SU-DHL-6 (cell line): ENCODE data around the gene CPT1B.
"Not testable (repeated sequence)": the region's sequence is repeated elsewhere in the genome, so short reads cannot be mapped to it uniquely, and the experiment has no call there.

Experiments used
- H2AFZ ChIP-seq: fragments of 200-600 bp; sonication (generic); 2 replicates; pipeline ENCODE4 v1.6.1; 2014; ENCODE audit warnings: low read depth, mild to moderate bottlenecking, moderate library complexity, mixed read lengths, antibody characterized with exemption, low read length; ENCODE audit not compliant: severe bottlenecking
- H3F3A ChIP-seq: fragments of 200-600 bp; shearing (Covaris generic); 2 replicates; pipeline ENCODE4 v1.6.0; 2016; ENCODE audit warnings: antibody characterized with exemption, mild to moderate bottlenecking; ENCODE audit not compliant: insufficient read depth
- H3K27ac ChIP-seq: fragments of 200-600 bp; sonication (generic); 2 replicates; pipeline ENCODE4 v1.5.1; 2016; ENCODE audit warnings: low read depth, mild to moderate bottlenecking, low read length, moderate library complexity, mixed read lengths
- H3K27me3 ChIP-seq: fragments of 200-600 bp; sonication (generic), shearing (Covaris generic); 2 replicates; pipeline ENCODE4 v1.6.0; 2014; ENCODE audit warnings: mild to moderate bottlenecking, low read length
- H3K36me3 ChIP-seq: fragments of 200-600 bp; sonication (generic); 2 replicates; pipeline ENCODE4 v1.6.1; 2014; ENCODE audit warnings: mild to moderate bottlenecking, low read length, mixed read lengths
- H3K4me2 ChIP-seq: fragments of 300-600, 200-600 bp; shearing (Covaris generic), sonication (generic); 2 replicates; pipeline ENCODE4 v1.6.0; 2014; ENCODE audit warnings: low read length, low read depth, mild to moderate bottlenecking; ENCODE audit not compliant: poor library complexity, severe bottlenecking
- H3K4me3 ChIP-seq: fragments of 200-600 bp; sonication (generic); 2 replicates; pipeline ENCODE4 v1.5.1; 2014; ENCODE audit warnings: antibody characterized with exemption, low read length, mild to moderate bottlenecking, mixed read lengths; ENCODE audit not compliant: insufficient read depth, poor library complexity, severe bottlenecking
- H3K79me2 ChIP-seq: fragments of 200-600 bp; sonication (generic); 2 replicates; pipeline ENCODE4 v1.6.1; 2014; ENCODE audit warnings: mild to moderate bottlenecking, low read length, moderate library complexity; ENCODE audit not compliant: insufficient read depth
- H3K9ac ChIP-seq: fragments of 200-600 bp; sonication (generic); 2 replicates; pipeline ENCODE4 v1.7.0; 2014; ENCODE audit warnings: mild to moderate bottlenecking, low read length
- H3K9me2 ChIP-seq: fragments of 200-600 bp; sonication (generic); replicated peaks from 2 replicates; pipeline ENCODE4 v1.6.1; 2014; ENCODE audit warnings: low read length; ENCODE audit not compliant: insufficient read depth
- H3K9me3 ChIP-seq: fragments of 200-600 bp; sonication (generic); 2 replicates; pipeline ENCODE4 v1.6.1; 2014; ENCODE audit warnings: low read length, mixed read lengths; ENCODE audit not compliant: insufficient read depth
- H4K20me1 ChIP-seq: fragments of 200-600 bp; sonication (generic); 2 replicates; pipeline ENCODE4 v1.6.1; 2014; ENCODE audit warnings: low read depth, mild to moderate bottlenecking, antibody characterized with exemption, low read length, moderate library complexity, mixed read lengths
- EZH2phosphoT487 ChIP-seq: fragments of 200-600 bp; sonication (generic), shearing (Covaris generic); conservative IDR thresholded peaks from 2 replicates; pipeline ENCODE4 v1.6.1; 2018; ENCODE audit warnings: mild to moderate bottlenecking, antibody characterized with exemption, low read length, moderate library complexity, mixed read lengths
- TF ChIP-seq, protein P1 (sequence below): fragments of 200-600 bp; sonication (generic); IDR thresholded peaks from one replicate; pipeline ENCODE4 v1.5.1; 2017; ENCODE audit warnings: antibody characterized with exemption, mild to moderate bottlenecking, low read length, moderate library complexity; ENCODE audit not compliant: insufficient read depth, poor library complexity, severe bottlenecking

The CPT1B gene

DNA sequence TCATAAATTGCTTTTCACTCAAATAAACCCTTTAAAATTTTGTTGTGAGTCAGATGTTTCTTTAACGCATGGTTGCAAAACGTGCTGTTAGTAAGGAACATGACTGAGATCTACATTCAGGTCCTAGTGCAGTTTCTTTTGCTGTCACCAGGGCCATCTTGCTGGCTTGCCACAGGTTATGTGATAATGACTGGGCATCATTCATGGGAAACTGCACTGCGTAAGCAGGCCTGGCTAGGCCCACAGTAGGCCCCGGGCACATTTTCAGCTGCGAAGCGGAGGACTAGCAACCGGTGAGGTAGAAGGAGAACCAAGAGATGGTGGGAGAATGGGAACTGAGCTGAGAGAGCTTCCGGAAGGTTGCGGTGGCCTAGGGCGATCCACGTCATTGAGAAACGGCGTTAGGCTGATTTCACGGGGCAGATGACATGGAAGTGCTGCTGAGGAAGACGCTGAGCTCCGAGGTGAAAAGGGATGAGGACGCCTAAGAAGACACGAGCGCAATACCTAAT lies 35.8 kb downstream of the CPT1B start:
- H3F3A ChIP-seq: peaks cover 25% of the 10 kb centered on the region
- H3K27ac ChIP-seq: no peak overlapping the region
- no peak overlapping the region for H3K4me3 ChIP-seq
- TF ChIP-seq, protein P1, sequence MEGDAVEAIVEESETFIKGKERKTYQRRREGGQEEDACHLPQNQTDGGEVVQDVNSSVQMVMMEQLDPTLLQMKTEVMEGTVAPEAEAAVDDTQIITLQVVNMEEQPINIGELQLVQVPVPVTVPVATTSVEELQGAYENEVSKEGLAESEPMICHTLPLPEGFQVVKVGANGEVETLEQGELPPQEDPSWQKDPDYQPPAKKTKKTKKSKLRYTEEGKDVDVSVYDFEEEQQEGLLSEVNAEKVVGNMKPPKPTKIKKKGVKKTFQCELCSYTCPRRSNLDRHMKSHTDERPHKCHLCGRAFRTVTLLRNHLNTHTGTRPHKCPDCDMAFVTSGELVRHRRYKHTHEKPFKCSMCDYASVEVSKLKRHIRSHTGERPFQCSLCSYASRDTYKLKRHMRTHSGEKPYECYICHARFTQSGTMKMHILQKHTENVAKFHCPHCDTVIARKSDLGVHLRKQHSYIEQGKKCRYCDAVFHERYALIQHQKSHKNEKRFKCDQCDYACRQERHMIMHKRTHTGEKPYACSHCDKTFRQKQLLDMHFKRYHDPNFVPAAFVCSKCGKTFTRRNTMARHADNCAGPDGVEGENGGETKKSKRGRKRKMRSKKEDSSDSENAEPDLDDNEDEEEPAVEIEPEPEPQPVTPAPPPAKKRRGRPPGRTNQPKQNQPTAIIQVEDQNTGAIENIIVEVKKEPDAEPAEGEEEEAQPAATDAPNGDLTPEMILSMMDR: no peak
- TF ChIP-seq EZH2phosphoT487: no peak
- H3K79me2 ChIP-seq: no peaks in the 10 kb centered on the region
- H3K9me3 ChIP-seq: no peaks in the 10 kb centered on the region
- H3K9me2 ChIP-seq: no peaks in the 10 kb centered on the region
- H3K36me3 ChIP-seq: no peaks in the 10 kb centered on the region
- H3K27me3 ChIP-seq: no peaks in the 10 kb centered on the region
- H4K20me1 ChIP-seq: no peaks in the 10 kb centered on the region
- no peak overlapping the region for H3K9ac ChIP-seq
- H3K4me2 ChIP-seq: no peak overlapping the region
- no peak overlapping the region for H2AFZ ChIP-seq

DNA sequence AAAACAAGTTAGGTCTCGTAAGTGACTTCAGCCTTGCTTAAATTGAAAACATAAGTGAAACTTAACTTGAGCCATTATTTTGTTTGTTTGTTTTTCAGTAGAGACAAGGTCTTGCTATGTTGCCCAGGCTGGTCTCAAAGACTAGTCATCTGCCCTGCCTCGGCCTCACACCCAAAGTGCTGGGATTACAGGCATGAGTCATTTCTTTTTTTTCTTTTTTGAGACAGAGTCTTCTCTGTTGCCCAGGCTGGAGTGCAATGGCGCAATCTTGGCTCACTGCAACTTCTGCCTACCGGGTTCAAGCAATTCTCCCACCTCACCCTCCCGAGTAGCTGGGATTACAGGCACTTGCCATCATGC lies 36.6 kb downstream of the CPT1B start:
- not testable (repeated sequence) for H3K27me3 ChIP-seq, H3K36me3 ChIP-seq, H3K4me2 ChIP-seq, H3K9me3 ChIP-seq, H3K9ac ChIP-seq, H2AFZ ChIP-seq, H4K20me1 ChIP-seq, H3K9me2 ChIP-seq, H3K27ac ChIP-seq, H3K4me3 ChIP-seq, H3K79me2 ChIP-seq
- H3F3A ChIP-seq: peaks cover 25% of the 10 kb centered on the region

DNA sequence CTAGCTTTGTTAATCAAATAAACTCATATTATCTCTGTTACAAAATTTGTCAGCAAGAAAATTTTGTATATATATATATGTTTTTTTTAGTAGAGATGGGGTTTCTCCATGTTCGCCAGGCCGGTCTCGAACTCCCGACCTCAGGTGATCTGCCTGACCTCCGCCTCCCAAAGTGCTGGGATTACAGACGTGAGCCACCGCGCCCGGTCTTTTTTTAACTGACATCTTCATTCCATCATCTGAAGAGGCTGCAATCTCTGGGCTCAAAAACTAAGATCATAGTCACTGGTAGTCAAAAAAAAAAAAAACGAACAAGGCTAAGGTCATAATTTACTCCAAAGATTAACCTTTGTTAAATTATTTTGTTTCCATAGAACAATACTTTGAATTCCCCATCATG lies 37.8 kb downstream of the CPT1B start:
- Histone ChIP-seq H3K79me2 (no peaks in the 10 kb centered on the region), H3K4me2 (peak overlapping the region; percentile 62), H3K9me2 (no peaks in the 10 kb centered on the region), H3K27me3 (no peaks in the 10 kb centered on the region), H3K36me3 (no peaks in the 10 kb centered on the region), H3K4me3 (no peak overlapping the region), H3K9ac (peak overlapping the region; percentile 59; the same call in 1 of the 2 replicates), H4K20me1 (no peaks in the 10 kb centered on the region), H3K9me3 (no peaks in the 10 kb centered on the region), H3K27ac (peak overlapping the region; percentile 91), H3F3A (peaks cover 30% of the 10 kb centered on the region), H2AFZ (no peak overlapping the region)
- TF ChIP-seq, protein P1: no peak
- no peak for TF ChIP-seq EZH2phosphoT487

DNA sequence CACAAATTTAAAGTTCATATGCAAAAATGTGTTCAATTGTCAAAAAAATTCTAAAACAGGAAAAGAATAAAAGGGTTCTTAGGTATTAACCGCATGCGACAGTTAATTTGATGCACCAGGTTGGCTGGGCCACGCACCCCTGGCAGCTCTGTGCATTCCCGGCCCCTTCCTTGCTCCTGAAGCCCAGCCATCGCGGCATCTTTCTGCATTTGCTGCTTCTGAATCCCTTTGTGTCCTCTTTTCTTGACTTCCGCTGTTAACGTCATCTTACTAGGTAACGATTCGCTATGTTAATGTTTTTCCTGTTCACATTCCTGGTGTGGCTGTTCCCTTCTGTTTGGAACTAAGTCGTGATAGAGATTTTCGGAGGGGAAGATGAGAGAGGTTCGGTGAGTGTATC lies 40.5 kb downstream of the CPT1B start:
- Histone ChIP-seq H3K4me2 (no peak overlapping the region), H3K27me3 (no peaks in the 10 kb centered on the region), H3K9me3 (no peaks in the 10 kb centered on the region), H3K4me3 (no peak overlapping the region), H3K9ac (no peak overlapping the region), H3K9me2 (no peaks in the 10 kb centered on the region), H3K36me3 (no peaks in the 10 kb centered on the region), H3K27ac (no peak overlapping the region), H4K20me1 (no peaks in the 10 kb centered on the region), H3K79me2 (no peaks in the 10 kb centered on the region), H2AFZ (no peak overlapping the region), H3F3A (peaks cover 36% of the 10 kb centered on the region)
- TF ChIP-seq, protein P1: no peak
- no peak for TF ChIP-seq EZH2phosphoT487
